Panc1 (cell line): ENCODE results near the gene ATF3.

ENCODE experiments used
- POLR2AphosphoS5 ChIP-seq: IDR thresholded peaks from 2 replicates; pipeline ENCODE4 v1.6.1; 2012; ENCODE audit warnings: mild to moderate bottlenecking, low read depth, low read length, moderate library complexity
- TCF7L2 ChIP-seq: IDR thresholded peaks from 2 replicates; pipeline ENCODE4 v1.6.1; 2011; ENCODE audit warnings: mild to moderate bottlenecking, low read depth, low read length, inconsistent platforms
- TF ChIP-seq, protein P1 (sequence below): fragments of 450-650 bp; IDR thresholded peaks from 2 replicates; pipeline ENCODE4 v1.5.1; 2017; ENCODE audit warnings: mild to moderate bottlenecking
- TF ChIP-seq, protein P2 (sequence below), 2 experiments: IDR thresholded peaks; 2 replicates each; pipeline ENCODE4 v1.6.1; 2011 to 2012; ENCODE audit warnings: low read depth in 2 of 2, control low read depth in 1 of 2, low read length in 1 of 2, mild to moderate bottlenecking in 1 of 2, moderate library complexity in 1 of 2; ENCODE audit not compliant: insufficient read depth in 1 of 2

- TF ChIP-seq, protein P1, sequence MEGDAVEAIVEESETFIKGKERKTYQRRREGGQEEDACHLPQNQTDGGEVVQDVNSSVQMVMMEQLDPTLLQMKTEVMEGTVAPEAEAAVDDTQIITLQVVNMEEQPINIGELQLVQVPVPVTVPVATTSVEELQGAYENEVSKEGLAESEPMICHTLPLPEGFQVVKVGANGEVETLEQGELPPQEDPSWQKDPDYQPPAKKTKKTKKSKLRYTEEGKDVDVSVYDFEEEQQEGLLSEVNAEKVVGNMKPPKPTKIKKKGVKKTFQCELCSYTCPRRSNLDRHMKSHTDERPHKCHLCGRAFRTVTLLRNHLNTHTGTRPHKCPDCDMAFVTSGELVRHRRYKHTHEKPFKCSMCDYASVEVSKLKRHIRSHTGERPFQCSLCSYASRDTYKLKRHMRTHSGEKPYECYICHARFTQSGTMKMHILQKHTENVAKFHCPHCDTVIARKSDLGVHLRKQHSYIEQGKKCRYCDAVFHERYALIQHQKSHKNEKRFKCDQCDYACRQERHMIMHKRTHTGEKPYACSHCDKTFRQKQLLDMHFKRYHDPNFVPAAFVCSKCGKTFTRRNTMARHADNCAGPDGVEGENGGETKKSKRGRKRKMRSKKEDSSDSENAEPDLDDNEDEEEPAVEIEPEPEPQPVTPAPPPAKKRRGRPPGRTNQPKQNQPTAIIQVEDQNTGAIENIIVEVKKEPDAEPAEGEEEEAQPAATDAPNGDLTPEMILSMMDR: no peak
- no peak for TF ChIP-seq POLR2AphosphoS5
- TF ChIP-seq, protein P2, sequence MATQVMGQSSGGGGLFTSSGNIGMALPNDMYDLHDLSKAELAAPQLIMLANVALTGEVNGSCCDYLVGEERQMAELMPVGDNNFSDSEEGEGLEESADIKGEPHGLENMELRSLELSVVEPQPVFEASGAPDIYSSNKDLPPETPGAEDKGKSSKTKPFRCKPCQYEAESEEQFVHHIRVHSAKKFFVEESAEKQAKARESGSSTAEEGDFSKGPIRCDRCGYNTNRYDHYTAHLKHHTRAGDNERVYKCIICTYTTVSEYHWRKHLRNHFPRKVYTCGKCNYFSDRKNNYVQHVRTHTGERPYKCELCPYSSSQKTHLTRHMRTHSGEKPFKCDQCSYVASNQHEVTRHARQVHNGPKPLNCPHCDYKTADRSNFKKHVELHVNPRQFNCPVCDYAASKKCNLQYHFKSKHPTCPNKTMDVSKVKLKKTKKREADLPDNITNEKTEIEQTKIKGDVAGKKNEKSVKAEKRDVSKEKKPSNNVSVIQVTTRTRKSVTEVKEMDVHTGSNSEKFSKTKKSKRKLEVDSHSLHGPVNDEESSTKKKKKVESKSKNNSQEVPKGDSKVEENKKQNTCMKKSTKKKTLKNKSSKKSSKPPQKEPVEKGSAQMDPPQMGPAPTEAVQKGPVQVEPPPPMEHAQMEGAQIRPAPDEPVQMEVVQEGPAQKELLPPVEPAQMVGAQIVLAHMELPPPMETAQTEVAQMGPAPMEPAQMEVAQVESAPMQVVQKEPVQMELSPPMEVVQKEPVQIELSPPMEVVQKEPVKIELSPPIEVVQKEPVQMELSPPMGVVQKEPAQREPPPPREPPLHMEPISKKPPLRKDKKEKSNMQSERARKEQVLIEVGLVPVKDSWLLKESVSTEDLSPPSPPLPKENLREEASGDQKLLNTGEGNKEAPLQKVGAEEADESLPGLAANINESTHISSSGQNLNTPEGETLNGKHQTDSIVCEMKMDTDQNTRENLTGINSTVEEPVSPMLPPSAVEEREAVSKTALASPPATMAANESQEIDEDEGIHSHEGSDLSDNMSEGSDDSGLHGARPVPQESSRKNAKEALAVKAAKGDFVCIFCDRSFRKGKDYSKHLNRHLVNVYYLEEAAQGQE (IDR thresholded peaks at IDR 0.05; ENCODE audit: insufficient read depth in 1 of 2, low read depth in 2 of 2, low read length in 1 of 2): no peak
- no peak for TF ChIP-seq TCF7L2
Measured at GRCh38 chr1:212575333-212575732, 33.2 kb upstream of the ATF3 start.
